PFSK-1 (cell line): ENCODE measurements around the gene NOS1.

Experiments used
- FOXP2 ChIP-seq: optimal IDR thresholded peaks from 2 replicates; pipeline ENCODE3; 2011; ENCODE audit warnings: borderline replicate concordance, control low read depth, inconsistent platforms; ENCODE audit not compliant: insufficient read depth; ENCODE audit errors: extremely low read length, extremely low read depth
- POLR2AphosphoS5 ChIP-seq: IDR thresholded peaks from 2 replicates; pipeline ENCODE4 v1.6.1; 2012; ENCODE audit warnings: low read depth, mild to moderate bottlenecking, control low read depth, low read length, moderate library complexity
- SIN3A ChIP-seq: IDR thresholded peaks from 2 replicates; pipeline ENCODE4 v1.6.1; 2012; ENCODE audit warnings: mild to moderate bottlenecking, low read length, moderate library complexity, borderline replicate concordance; ENCODE audit not compliant: insufficient read depth
- TAF1 ChIP-seq: IDR thresholded peaks from 2 replicates; pipeline ENCODE4 v1.6.1; 2012; ENCODE audit warnings: low read length, control low read depth, borderline replicate concordance; ENCODE audit not compliant: insufficient read depth
- TF ChIP-seq, protein P1 (sequence below), 2 experiments: IDR thresholded peaks; 2 replicates each; pipeline versions ENCODE4 v1.6.1 to v1.8.0; 2011 to 2012; ENCODE audit warnings: low read depth in 2 of 2, low read length in 2 of 2, control low read depth in 1 of 2, inconsistent platforms in 1 of 2, mild to moderate bottlenecking in 1 of 2, moderate library complexity in 1 of 2; ENCODE audit not compliant: insufficient read depth in 1 of 2

NOS1 gene

DNA sequence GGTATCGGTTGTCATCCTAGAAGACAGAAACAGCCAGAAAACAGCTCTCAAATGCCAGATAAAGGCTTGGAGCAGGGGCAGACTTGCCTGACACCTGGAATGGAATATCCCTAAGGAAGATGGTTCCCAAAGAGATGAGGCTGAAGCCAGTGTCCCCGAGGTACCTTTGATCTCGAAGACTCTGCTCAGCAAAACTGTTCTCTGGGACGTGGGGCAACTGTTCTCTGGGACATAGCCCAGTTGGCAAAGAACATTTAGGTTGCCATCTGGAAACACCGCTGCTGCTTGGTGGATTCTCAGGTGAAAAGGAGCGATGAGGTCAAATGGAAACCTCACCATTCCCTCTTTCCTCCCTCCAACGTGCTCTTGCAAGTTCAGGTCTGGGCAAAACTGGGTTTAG, 143.3 kb downstream of the NOS1 start:
- TF ChIP-seq, protein P1, sequence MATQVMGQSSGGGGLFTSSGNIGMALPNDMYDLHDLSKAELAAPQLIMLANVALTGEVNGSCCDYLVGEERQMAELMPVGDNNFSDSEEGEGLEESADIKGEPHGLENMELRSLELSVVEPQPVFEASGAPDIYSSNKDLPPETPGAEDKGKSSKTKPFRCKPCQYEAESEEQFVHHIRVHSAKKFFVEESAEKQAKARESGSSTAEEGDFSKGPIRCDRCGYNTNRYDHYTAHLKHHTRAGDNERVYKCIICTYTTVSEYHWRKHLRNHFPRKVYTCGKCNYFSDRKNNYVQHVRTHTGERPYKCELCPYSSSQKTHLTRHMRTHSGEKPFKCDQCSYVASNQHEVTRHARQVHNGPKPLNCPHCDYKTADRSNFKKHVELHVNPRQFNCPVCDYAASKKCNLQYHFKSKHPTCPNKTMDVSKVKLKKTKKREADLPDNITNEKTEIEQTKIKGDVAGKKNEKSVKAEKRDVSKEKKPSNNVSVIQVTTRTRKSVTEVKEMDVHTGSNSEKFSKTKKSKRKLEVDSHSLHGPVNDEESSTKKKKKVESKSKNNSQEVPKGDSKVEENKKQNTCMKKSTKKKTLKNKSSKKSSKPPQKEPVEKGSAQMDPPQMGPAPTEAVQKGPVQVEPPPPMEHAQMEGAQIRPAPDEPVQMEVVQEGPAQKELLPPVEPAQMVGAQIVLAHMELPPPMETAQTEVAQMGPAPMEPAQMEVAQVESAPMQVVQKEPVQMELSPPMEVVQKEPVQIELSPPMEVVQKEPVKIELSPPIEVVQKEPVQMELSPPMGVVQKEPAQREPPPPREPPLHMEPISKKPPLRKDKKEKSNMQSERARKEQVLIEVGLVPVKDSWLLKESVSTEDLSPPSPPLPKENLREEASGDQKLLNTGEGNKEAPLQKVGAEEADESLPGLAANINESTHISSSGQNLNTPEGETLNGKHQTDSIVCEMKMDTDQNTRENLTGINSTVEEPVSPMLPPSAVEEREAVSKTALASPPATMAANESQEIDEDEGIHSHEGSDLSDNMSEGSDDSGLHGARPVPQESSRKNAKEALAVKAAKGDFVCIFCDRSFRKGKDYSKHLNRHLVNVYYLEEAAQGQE (IDR thresholded peaks at IDR 0.05; ENCODE audit: insufficient read depth in 1 of 2, low read depth in 2 of 2, low read length in 2 of 2): no peak
- TF ChIP-seq POLR2AphosphoS5 (no peak), TAF1 (no peak), SIN3A (no peak)

DNA sequence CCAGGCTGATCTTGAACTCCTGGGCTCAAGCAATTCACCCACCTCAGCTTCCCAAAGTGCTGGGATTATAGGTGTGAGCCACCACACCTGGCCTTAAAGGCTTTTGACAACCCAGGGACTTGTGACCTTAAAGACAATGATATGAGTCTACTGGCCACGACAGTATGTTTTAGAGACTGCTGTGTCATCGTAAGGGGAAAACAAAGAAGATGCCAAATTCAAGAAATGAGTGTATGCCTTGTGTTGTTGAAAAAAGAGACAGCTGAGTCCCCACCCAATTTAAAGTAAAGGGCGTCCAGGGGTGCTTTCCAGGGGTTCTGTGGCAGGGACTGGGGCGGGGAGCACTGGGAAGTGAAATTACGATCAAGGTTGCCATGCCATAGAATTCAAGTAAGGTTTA, 144.7 kb downstream of the NOS1 start:
- TF ChIP-seq, protein P1 (IDR thresholded peaks at IDR 0.05; ENCODE audit: insufficient read depth in 1 of 2, low read depth in 2 of 2, low read length in 2 of 2): no peak
- TF ChIP-seq SIN3A (no peak), TAF1 (no peak), FOXP2 (no peak), POLR2AphosphoS5 (no peak)

DNA sequence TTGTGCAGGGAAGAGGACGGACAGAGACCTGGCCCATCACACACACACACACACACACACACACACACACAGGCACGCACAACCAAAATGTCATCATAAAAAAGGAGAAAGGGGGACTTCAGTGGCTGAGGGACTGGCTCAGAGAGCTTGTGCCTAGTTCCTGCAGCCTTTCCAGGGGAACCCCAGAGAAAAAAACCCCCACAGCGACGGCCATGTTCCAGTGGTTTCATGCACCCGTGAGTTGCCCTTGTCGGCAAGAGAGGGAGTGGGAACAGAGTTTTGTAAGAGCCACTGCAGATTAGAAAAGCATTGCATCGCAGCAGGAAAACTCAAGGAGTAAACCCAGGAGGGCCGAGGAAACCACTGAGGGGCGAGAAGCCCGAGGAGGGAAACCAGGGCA, 146.6 kb downstream of the NOS1 start:
- TF ChIP-seq SIN3A (no peak), POLR2AphosphoS5 (no peak), FOXP2 (no peak), TAF1 (no peak)
- TF ChIP-seq, protein P1 (IDR thresholded peaks at IDR 0.05; ENCODE audit: insufficient read depth in 1 of 2, low read depth in 2 of 2, low read length in 2 of 2): no peak

DNA sequence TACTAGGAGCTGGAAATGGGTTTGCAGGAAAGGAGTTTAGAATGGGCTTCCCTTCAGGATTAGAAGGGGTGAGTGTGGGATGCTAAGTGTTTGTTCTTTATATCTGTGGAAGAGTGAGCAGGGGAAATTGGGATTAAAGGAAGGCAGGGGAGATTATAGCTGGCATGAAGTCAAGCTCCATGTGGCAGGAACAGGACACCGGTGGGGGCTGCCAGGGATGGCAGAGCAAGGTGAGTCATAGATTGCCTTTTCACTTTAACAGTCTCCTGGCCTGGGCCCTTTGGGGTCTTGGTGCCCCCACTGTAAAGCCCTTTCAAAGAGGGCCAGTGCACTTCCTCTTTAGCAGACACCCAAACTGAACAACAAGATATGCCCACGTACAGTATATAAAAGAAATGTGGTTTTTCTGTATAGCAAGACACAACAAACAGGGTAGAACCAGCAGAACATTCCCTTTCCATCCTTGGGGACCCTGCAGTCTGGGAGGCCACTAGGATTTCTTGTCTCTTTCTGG, 148.1 kb downstream of the NOS1 start:
- TF ChIP-seq FOXP2: no peak
- TF ChIP-seq, protein P1 (IDR thresholded peaks at IDR 0.05; ENCODE audit: insufficient read depth in 1 of 2, low read depth in 2 of 2, low read length in 2 of 2): no peak
- TF ChIP-seq POLR2AphosphoS5: no peak
- TF ChIP-seq SIN3A: no peak
- no peak for TF ChIP-seq TAF1

DNA sequence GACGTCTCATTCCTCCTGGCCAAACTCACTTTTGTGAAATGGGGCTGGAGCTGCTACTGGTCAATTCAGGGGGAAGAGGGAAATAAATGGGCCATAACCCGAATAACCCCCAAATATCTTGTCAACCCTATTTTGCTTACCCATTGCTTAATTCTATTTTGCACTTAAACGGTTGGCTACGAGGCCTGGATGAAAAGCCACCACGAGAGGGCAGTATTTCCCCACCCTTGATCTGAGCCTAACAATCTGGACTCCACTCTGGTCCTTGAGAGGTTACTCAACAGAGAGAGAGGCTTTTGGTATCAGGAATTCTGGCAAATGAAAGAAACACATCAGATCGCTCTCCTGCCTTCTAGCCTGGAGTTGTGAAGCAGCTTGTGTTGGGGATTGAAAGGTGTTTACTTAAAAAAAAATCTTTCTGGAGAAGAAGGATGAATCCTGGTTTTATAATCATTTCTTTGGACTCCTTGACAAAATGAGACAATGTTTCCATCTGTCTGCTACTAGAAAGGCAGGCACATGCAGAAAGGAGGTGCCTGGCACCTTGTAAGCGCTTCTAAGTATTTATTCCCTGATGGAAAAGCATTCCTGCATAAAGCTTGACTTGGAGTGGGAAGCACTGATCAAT, 148.7 kb downstream of the NOS1 start:
- TF ChIP-seq POLR2AphosphoS5: no peak
- TF ChIP-seq, protein P1 (IDR thresholded peaks at IDR 0.05; ENCODE audit: insufficient read depth in 1 of 2, low read depth in 2 of 2, low read length in 2 of 2): no peak
- TF ChIP-seq SIN3A: no peak
- TF ChIP-seq FOXP2: no peak
- TF ChIP-seq TAF1: no peak
